GM12878 (cell line): ENCODE data around the gene PKP4. TPM values are rescaled to one million over a fixed set of nuclear protein-coding genes. Genes with fewer than 3 reads are reported as not detected.
A peak's percentile ranks its signal among the peaks of the same experiment; 100 is the strongest.

Experiments
- ATAC-seq: fragments of 200-7000 bp; cut with Tn5 transposase; 3 replicates; pipeline ENCODE4 v1.9.1; 2020; ENCODE audit warnings: mild to moderate bottlenecking, moderate library complexity
- BruUV-seq: library from RNA; stranded (reverse); fragments of 400-500 nt; replicated peaks from 2 replicates; lab custom pipeline; 2021; lab: Mats Ljungman, UMichigan
- CTCF ChIA-PET: fragments of 300-600 bp; sonication (Branson Sonifier 250); formaldehyde crosslinking; extraction: SDS; loops from one replicate; lab custom pipeline; 2021; ENCODE audit warnings: inconsistent platforms; lab: Yijun Ruan, JAX
- POLR2A ChIA-PET: fragments of 350-600 bp; formaldehyde crosslinking; extraction: SDS; loops from one replicate; lab custom pipeline; 2021; ENCODE audit warnings: inconsistent platforms; lab: Charles Lee
- RAD21 ChIA-PET: fragments of 300-600 bp; sonication (Branson Sonifier 250); formaldehyde crosslinking; loops from one replicate; lab custom pipeline; 2023; ENCODE audit warnings: antibody characterized with exemption; ENCODE audit not compliant: unreplicated experiment; lab: Charles Lee
- SMC1A ChIA-PET: fragments of 300-600 bp; sonication (Branson Sonifier 250); formaldehyde crosslinking; loops from one replicate; lab custom pipeline; 2023; ENCODE audit not compliant: unreplicated experiment, uncharacterized antibody; lab: Charles Lee
- DNase-seq: peaks from one replicate; pipeline ENCODE4 v3.0.0-alpha.2; 2011; ENCODE audit warnings: low read depth, low spot score
- FAIRE-seq: peaks from 3 replicates; lab custom pipeline; 2011; peaks lifted over from hg19 to GRCh38; lab: Jason Lieb, UNC
- H2AFZ ChIP-seq: 2 replicates; pipeline ENCODE4 v1.6.0; 2011; ENCODE audit warnings: low read depth, low read length, control low read depth; ENCODE audit not compliant: control insufficient read depth
- H3K27ac ChIP-seq: 2 replicates; pipeline ENCODE4 v1.5.1; 2011; ENCODE audit warnings: control low read depth; ENCODE audit not compliant: control insufficient read depth, insufficient read depth
- H3K27me3 ChIP-seq, 2 experiments: replicated peaks in 1 of 2; 2 replicates each; pipeline versions ENCODE4 v1.6.0 to v1.6.1; 2011; ENCODE audit warnings: low read length in 1 of 2; ENCODE audit not compliant: control insufficient read depth in 2 of 2, insufficient read depth in 2 of 2
- H3K36me3 ChIP-seq, 2 experiments: 2 replicates each; pipeline ENCODE4 v1.5.1; 2011; ENCODE audit warnings: low read length in 1 of 2; ENCODE audit not compliant: control insufficient read depth in 2 of 2, insufficient read depth in 2 of 2
- H3K4me1 ChIP-seq: 2 replicates; pipeline ENCODE4 v1.6.1; 2011; ENCODE audit warnings: mild to moderate bottlenecking, low read length, moderate library complexity, mixed read lengths; ENCODE audit not compliant: control insufficient read depth, insufficient read depth
- H3K4me2 ChIP-seq: 2 replicates; pipeline ENCODE4 v1.6.0; 2011; ENCODE audit warnings: control low read depth; ENCODE audit not compliant: control insufficient read depth, insufficient read depth
- H3K4me3 ChIP-seq: fragments of 200-600 bp; sonication (generic); 2 replicates; pipeline ENCODE4 v1.5.1; 2016
- H3K79me2 ChIP-seq: 2 replicates; pipeline ENCODE4 v1.6.0; 2011; ENCODE audit warnings: low read length; ENCODE audit not compliant: control insufficient read depth, insufficient read depth
- H3K9ac ChIP-seq: 2 replicates; pipeline ENCODE4 v1.8.0; 2011; ENCODE audit warnings: low read length, control low read depth, mixed read lengths; ENCODE audit not compliant: control insufficient read depth, insufficient read depth
- H3K9me3 ChIP-seq: replicated peaks from 3 replicates; pipeline ENCODE4 v1.5.1; 2011; ENCODE audit warnings: mild to moderate bottlenecking, low read length; ENCODE audit not compliant: control insufficient read depth, insufficient read depth
- H4K20me1 ChIP-seq: 2 replicates; pipeline ENCODE4 v1.6.0; 2011; ENCODE audit not compliant: control insufficient read depth, insufficient read depth
- FOXM1 ChIP-seq: IDR thresholded peaks from 2 replicates; pipeline ENCODE4 v1.6.1; 2012; ENCODE audit warnings: low read depth, mild to moderate bottlenecking, inconsistent platforms, low read length, moderate library complexity
- NR2F1 ChIP-seq: fragments of 450-650 bp; conservative IDR thresholded peaks from 2 replicates; pipeline ENCODE4 v1.6.1; 2017; ENCODE audit warnings: mild to moderate bottlenecking
- PML ChIP-seq: IDR thresholded peaks from 2 replicates; pipeline ENCODE4 v1.6.1; 2012; ENCODE audit warnings: low read length, inconsistent platforms
- RAD21 ChIP-seq: IDR thresholded peaks from 2 replicates; pipeline ENCODE4 v1.6.1; 2011; ENCODE audit warnings: mild to moderate bottlenecking, low read depth, low read length, moderate library complexity; ENCODE audit not compliant: insufficient read depth
- WGBS: methylation state at CpG from one replicate; pipeline ENCODE4 v1.1.6; 2016; ENCODE audit warnings: low lambda C conversion rate; ENCODE audit not compliant: insufficient replicate concordance, insufficient coverage; ENCODE audit errors: missing lambda C conversion rate; 5-methylcytosine and 5-hydroxymethylcytosine counted together
- in situ Hi-C: fragments of 300-500 bp; cut with MboI; formaldehyde crosslinking; loops from 9 replicates; pipeline ENCODE4 v1.14.3; 2018; ENCODE audit warnings: mixed read lengths
- intact Hi-C: fragments of 100-400 bp; cut with micrococcal nuclease; formaldehyde crosslinking; loops from one replicate; pipeline ENCODE4 v1.14.2; 2022; ENCODE audit not compliant: unreplicated experiment
- polyA plus RNA-seq, 11 experiments: library from polyadenylated mRNA; depleted of rRNA in 4 of 11; unstranded in 6 of 11; stranded (reverse) in 5 of 11; fragments of >200 nt; fragmentation: Nextera tagmentation in 4 of 11; fragmentation: Illumina TruSeq in 1 of 11; extraction: Ambion mirVana in 4 of 11; extraction: Trizol in 1 of 11; gene quantifications; 1 replicate in 1 of 11; 2 replicates in 10 of 11; pipeline versions ENCODE4 v1.2.1 to v1.2.3, GENCODE V29; 2011 to 2016; ENCODE audit warnings: inconsistent platforms in 2 of 11, missing spikeins in 2 of 11, low read depth in 1 of 11
- total RNA-seq, 4 experiments: library from RNA; depleted of rRNA in 3 of 4; stranded (reverse); fragments of >200 nt in 3 of 4; fragmentation: Illumina TruSeq in 1 of 4; extraction: Trizol in 1 of 4; gene quantifications; 2 replicates each; pipeline versions ENCODE4 v1.2.1 to v1.2.3, GENCODE V29; 2013 to 2021
- TF ChIP-seq, protein P1 (sequence below), 3 experiments: IDR thresholded peaks in 2 of 3; conservative IDR thresholded peaks in 1 of 3; 2 replicates each; pipeline ENCODE4 v1.5.1; 2011; ENCODE audit warnings: low read depth in 3 of 3, low read length in 3 of 3, mild to moderate bottlenecking in 3 of 3, control low read depth in 2 of 3, moderate library complexity in 2 of 3, inconsistent platforms in 1 of 3, mixed read lengths in 1 of 3; ENCODE audit not compliant: control insufficient read depth in 2 of 3, insufficient read depth in 1 of 3; ENCODE audit errors: extremely low read depth in 1 of 3

Gene PKP4
- total and polyA plus RNA-seq, 10 of the 15 experiments (the other 5 are each of a cell fraction or from before 2014, with no cell fraction given), result 4.8 to 35.8 (median 17.7) TPM

DNA sequence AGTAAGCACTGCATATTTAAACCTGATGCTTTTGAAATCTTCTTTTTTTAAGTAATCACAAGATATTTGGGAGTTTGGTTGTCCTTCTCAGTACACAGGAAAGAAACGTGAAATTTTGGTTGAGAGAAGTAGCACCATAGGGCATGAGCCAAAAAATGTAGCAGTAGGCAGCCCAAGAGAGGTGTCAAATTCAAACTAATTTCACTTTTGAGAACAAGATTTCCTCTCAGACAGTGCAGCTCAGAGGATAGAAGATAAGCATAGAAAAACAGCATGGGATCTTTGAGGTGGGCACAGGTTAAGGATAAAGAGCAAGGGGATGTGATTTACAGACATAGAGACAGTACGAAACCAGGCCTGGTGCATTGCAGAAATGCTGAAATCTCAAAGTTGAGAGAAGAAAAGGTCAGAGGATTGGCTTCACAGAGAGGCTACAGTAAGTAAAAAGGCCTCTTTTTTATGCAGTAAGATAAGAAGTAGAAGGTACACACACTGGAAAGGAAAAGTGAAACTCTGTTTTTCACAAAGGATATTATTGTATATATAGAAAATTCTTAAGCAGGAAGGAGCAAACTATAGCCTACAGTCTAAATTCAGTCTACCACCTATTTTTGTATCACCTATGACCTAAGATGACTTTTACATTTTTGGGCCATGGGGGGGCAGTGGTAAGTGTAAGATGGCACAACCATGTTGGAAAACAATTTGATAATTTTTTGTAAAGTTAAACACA, 89.8 kb downstream of the PKP4 start:
- H2AFZ ChIP-seq, result peak overlapping the region; percentile 81
- H3K9ac ChIP-seq, result no peak overlapping the region
- TF ChIP-seq NR2F1 (0 out of 2 replicates have a peak, but pooled peaks have one; percentile 30), PML (no peak), FOXM1 (no peak), RAD21 (peak; percentile 25; the same call in 1 of the 2 replicates)
- TF ChIP-seq, protein P1, sequence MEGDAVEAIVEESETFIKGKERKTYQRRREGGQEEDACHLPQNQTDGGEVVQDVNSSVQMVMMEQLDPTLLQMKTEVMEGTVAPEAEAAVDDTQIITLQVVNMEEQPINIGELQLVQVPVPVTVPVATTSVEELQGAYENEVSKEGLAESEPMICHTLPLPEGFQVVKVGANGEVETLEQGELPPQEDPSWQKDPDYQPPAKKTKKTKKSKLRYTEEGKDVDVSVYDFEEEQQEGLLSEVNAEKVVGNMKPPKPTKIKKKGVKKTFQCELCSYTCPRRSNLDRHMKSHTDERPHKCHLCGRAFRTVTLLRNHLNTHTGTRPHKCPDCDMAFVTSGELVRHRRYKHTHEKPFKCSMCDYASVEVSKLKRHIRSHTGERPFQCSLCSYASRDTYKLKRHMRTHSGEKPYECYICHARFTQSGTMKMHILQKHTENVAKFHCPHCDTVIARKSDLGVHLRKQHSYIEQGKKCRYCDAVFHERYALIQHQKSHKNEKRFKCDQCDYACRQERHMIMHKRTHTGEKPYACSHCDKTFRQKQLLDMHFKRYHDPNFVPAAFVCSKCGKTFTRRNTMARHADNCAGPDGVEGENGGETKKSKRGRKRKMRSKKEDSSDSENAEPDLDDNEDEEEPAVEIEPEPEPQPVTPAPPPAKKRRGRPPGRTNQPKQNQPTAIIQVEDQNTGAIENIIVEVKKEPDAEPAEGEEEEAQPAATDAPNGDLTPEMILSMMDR (IDR thresholded peaks at IDR 0.05 in 2 of 3, conservative IDR thresholded peaks at IDR 0.05 in 1 of 3; ENCODE audit: control insufficient read depth in 2 of 3, extremely low read depth in 1 of 3, insufficient read depth in 1 of 3, low read depth in 3 of 3, low read length in 3 of 3), result peak in 2 of 3 experiments; percentile 6 to 21; a peak in 1 of 6 replicates
- H3K27me3 ChIP-seq, result no peaks in the 10 kb centered on the region
- POLR2A ChIA-PET, result no interaction called here
- peak overlapping the region; percentile 50 for H3K27ac ChIP-seq
- no peaks in the 10 kb centered on the region for H3K36me3 ChIP-seq
- RAD21 ChIA-PET, result no interaction called here
- CTCF ChIA-PET, result no interaction called here
- H3K4me2 ChIP-seq, result peak overlapping the region; percentile 59
- H3K4me1 ChIP-seq, result peaks cover 6% of the 10 kb centered on the region
- BruUV-seq, result no TSS peak
- SMC1A ChIA-PET, result no interaction called here
- intact Hi-C loops (no loop called here), in situ Hi-C loops (no loop called here)
- DNase-seq (no peak), ATAC-seq (peak; percentile 67), FAIRE-seq (no peak)
- 61% methylated on average over 2 of the region's 2 CpGs for WGBS
- no peaks in the 10 kb centered on the region for H3K79me2 ChIP-seq
- H3K9me3 ChIP-seq, result no peaks in the 10 kb centered on the region
- no peak overlapping the region for H3K4me3 ChIP-seq
- H4K20me1 ChIP-seq, result no peaks in the 10 kb centered on the region
